Immature natural killer cell (primary cell): ENCODE measurements around the gene GNB1. TPM values are rescaled to one million over a fixed set of nuclear protein-coding genes. Genes with fewer than 3 reads are reported as not detected.

Experiments
- DNase-seq, 3 donors: peaks; one replicate each; pipeline ENCODE4 v3.0.0; 2022; ENCODE audit warnings: mixed read lengths in 1 of 3
- H3K27ac Mint-ChIP-seq, 6 donors: one replicate each; pipeline ENCODE4 v1.8.0; 2020; ENCODE audit warnings: mixed read lengths in 6 of 6, mild to moderate bottlenecking in 5 of 6, inconsistent platforms in 4 of 6, moderate library complexity in 3 of 6
- H3K27me3 Mint-ChIP-seq, 3 donors: one replicate each; pipeline ENCODE4 v1.8.0; 2020 to 2021; ENCODE audit warnings: low read depth in 3 of 3, mild to moderate bottlenecking in 3 of 3, mixed read lengths in 3 of 3, moderate library complexity in 3 of 3, inconsistent platforms in 1 of 3
- H3K36me3 Mint-ChIP-seq, 3 donors: one replicate each; pipeline ENCODE4 v1.8.0; 2020; ENCODE audit warnings: mixed read lengths in 3 of 3, inconsistent platforms in 2 of 3, mild to moderate bottlenecking in 2 of 3
- H3K4me1 Mint-ChIP-seq, 2 donors: one replicate each; pipeline ENCODE4 v1.8.0; 2020; ENCODE audit warnings: inconsistent platforms in 2 of 2, mild to moderate bottlenecking in 2 of 2, mixed read lengths in 2 of 2, moderate library complexity in 1 of 2
- H3K4me3 Mint-ChIP-seq, 5 donors: one replicate each; pipeline ENCODE4 v1.8.0; 2020; ENCODE audit warnings: mild to moderate bottlenecking in 5 of 5, mixed read lengths in 5 of 5, inconsistent platforms in 3 of 5, moderate library complexity in 3 of 5
- H3K9me3 Mint-ChIP-seq, 6 donors: one replicate each; pipeline ENCODE4 v1.8.0; 2020; ENCODE audit warnings: mild to moderate bottlenecking in 6 of 6, mixed read lengths in 6 of 6, inconsistent platforms in 4 of 6, moderate library complexity in 3 of 6
- polyA plus RNA-seq, 3 donors: library from polyadenylated mRNA; unstranded; fragments of 300-500 nt; fragmentation: Illumina TruSeq; gene quantifications; one replicate each; pipeline ENCODE4 v1.2.3, GENCODE V29; 2021

GNB1 gene
- polyA plus RNA-seq, 3 donors from 2014 or later, result 53.4 to 111 (median 98.7) TPM

DNA sequence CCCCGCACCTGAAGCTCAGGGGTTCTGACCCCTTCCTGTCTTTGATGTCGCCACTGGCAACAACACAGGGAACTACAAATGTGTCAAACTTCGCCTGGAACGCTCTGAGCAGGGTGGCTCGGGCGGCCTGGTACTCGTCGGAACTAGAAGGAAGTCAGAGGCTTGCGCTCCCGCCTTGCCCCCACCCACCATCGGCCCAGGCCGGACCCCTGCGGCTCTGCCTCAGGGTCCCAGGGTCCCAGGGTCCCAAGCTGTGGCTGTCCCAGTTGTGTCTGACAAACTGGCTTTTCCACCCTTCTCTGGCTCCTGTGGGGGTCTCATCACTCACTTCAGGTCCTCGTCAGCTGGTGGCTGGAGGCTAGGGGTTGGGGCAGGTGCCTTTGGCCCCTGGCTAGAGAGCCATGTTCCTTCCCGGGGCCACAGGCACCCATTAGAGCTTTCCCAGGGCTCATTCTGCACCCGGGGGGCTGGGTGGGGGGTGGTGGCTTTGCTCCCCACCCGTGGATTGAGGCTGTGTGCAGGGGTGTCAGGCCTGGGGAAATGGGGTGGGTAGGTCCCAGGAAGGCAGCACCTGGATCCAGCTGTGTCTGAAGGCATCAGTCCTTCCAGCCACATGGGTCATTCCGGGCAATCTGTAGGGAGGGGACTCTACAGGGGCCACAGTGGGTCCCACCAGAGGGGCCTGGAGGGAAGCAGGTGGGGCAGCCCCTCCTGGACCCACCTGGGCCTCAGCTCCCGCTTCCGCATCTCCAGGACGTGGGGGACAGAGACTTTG, 36.2 kb upstream of the GNB1 start:
- Mint-ChIP-seq H3K4me3 (no peak overlapping the region), H3K4me1 (no peaks in the 10 kb centered on the region), H3K9me3 (no peaks in the 10 kb centered on the region), H3K27me3 (no peaks in the 10 kb centered on the region), H3K36me3 (no peaks in the 10 kb centered on the region), H3K27ac (no peak overlapping the region)
- no peak for DNase-seq

DNA sequence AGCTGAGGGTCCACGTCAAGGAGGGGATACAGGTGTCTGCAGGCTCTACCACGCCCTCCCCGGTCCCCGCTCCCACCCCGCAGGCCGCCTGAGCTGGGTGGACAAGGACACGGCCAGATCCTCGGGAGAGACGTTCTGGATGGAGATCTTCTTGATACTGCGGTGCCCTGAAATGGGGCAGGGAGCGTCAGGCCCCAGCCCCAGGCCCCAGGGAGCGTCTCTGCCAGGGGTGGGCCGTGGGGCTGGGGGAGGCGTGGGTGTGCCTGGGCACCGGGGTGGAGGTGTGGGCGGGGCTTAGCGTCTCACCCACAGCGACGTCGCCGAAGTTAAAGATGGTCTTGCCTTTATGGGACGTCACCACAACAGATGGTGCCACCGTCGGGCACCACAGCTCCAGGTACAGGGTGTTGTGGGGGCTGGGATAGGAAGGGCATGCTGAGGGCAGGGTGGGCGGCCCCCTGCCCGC, 35.5 kb upstream of the GNB1 start:
- H3K27me3 Mint-ChIP-seq, result no peaks in the 10 kb centered on the region
- H3K36me3 Mint-ChIP-seq, result no peaks in the 10 kb centered on the region
- no peak overlapping the region for H3K27ac Mint-ChIP-seq
- H3K4me3 Mint-ChIP-seq, result no peak overlapping the region
- H3K4me1 Mint-ChIP-seq, result no peaks in the 10 kb centered on the region
- no peak for DNase-seq
- H3K9me3 Mint-ChIP-seq, result no peaks in the 10 kb centered on the region

DNA sequence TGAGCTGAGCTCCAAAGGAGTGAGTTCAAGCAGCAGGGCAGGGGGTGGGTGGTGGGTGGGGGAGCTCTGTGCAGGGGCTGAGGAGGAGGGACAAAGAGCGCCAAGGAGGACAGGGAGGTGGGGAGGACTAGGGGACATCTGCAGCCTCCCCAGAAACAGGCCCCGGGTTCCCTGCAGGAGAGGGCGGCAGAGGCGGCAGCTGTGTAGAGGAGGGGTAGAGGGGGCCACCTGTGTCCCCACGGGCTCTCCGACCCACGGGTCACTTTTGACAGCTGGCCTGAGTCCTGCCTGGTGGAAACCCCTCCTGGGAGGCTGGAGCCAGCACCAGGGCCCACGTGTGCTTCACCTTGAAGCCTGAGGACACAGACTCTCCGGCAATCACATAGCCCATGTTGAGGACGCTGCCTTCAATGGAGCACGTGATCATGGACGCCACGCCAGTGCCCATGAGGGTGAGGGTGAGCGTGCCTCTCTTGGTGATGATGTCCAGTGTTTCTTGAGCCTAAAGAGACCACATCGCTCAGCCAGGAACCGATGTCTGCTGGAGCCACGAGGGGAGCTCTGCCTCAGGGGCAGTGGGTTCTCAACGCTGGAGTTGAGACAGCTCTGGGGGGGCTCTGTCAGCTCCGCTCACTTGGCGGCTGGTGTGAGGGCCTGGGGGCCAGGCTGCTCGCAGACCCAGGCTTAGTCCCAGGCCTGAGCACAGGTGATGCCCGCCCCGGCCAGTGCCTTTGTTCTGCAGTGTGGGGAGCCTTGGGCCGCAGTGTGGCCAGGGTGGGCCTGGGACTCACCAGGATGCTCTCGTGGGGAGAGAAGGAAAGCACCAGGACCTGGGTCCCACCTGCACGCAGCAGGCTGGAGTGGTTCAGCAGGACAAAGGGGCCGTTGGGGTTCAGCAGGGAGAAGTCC, 34.8 kb upstream of the GNB1 start:
- Mint-ChIP-seq H3K4me1 (no peaks in the 10 kb centered on the region), H3K27ac (no peak overlapping the region), H3K9me3 (no peaks in the 10 kb centered on the region), H3K27me3 (no peaks in the 10 kb centered on the region), H3K36me3 (no peaks in the 10 kb centered on the region), H3K4me3 (no peak overlapping the region)
- no peak for DNase-seq

DNA sequence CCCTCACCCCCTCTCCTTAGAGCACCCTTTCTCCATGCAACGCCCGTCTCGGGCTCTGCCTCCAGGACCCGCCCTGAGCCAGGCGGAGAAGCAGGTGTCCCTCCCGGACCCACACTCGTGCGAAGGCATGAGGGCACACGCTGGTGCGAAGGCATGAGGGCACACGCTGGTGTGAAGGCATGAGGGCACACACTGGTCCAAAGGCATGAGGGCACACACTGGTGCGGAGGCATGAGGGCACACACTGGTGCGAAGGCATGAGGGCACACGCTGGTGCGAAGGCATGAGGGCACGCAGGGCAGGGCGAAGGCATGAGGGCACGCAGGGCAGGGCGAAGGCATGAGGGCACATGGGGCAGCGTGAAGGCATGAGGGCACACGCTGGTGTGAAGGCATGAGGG, 34.0 kb upstream of the GNB1 start:
- Mint-ChIP-seq H3K36me3 (no peaks in the 10 kb centered on the region), H3K4me3 (no peak overlapping the region), H3K4me1 (no peaks in the 10 kb centered on the region), H3K27me3 (no peaks in the 10 kb centered on the region), H3K27ac (no peak overlapping the region), H3K9me3 (no peaks in the 10 kb centered on the region)
- DNase-seq, result no peak

DNA sequence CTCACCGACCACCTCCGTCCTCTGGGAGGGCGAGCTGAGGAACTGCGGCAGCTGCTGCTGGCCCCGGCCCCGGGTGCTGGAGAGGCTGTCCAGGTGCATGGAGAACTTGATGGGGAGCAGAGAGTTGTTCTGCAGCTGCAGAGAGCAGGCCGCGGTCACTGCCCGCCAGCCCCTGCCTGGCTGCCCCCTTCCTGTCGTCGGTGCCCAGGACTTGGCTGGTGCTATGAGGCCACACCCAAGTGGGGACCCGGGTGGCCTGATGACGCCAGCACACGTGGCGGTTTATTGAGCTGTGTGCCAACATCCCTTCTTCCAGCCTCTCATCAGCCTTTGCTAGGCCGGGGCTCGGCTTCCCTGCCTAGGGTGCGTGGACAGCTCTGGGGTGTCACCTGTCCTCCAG, 33.5 kb upstream of the GNB1 start:
- no peaks in the 10 kb centered on the region for H3K36me3 Mint-ChIP-seq
- H3K4me1 Mint-ChIP-seq, result peaks cover 0 to under 1% of the 10 kb centered on the region in 2 donors
- no peak overlapping the region for H3K27ac Mint-ChIP-seq

DNA sequence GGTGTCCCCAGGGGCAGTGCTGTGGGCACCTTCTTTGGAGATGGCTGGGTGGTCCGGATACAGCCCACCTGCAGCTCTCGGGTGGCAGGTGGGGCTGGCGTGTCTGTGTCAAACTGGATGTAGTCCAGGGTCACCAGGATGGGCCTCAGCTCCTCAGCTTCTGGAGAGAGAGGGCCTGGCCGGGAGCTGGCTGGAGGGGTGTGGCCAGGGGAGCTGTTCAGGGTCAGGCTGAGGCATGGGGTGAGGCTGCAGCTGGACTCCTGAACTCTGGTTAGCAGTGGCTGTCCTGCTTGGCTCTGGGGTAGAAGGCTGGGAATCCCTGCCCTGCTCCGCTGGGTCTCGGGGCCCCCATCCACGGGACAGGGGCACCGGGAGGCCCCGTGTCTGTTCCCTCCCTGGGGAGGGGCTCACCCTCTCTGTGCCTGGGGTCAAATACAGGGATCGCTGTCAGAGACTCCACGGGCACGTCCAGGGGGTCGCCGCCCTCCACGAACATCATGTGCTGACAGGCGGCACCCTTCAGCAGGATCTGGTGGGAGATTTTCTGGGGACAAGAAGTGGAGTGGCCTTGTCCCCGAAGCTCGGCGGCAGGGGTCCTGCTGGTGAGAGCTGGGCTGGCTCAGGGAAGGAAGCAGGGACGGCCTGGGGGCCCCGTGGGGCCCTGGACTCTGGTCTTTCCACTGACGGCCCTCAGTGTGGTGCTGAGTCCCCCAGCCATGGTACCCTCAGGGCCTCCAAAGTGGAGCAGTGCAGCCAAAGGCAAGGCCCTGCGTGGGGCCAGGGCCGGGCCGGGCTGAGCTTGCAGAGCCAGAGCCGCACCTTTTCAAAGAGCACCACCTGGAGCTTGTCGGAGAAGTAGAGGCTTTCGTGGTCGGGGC, 32.3 kb upstream of the GNB1 start:
- Mint-ChIP-seq H3K4me3 (no peak overlapping the region), H3K36me3 (no peaks in the 10 kb centered on the region), H3K4me1 (peaks cover under 1 to 2% of the 10 kb centered on the region in 2 donors), H3K27ac (no peak overlapping the region), H3K27me3 (peaks cover 3 to 8% (median 5%) of the 10 kb centered on the region in 3 donors), H3K9me3 (no peaks in the 10 kb centered on the region)
- no peak for DNase-seq

More for the DNA sequence above, 33.5 kb upstream of the GNB1 start:
- H3K4me3 Mint-ChIP-seq, result no peak overlapping the region
- DNase-seq, result no peak
- no peaks in the 10 kb centered on the region for H3K9me3 Mint-ChIP-seq
- H3K27me3 Mint-ChIP-seq, result peaks cover 0 to 2% (median 2%) of the 10 kb centered on the region in 3 donors

DNA sequence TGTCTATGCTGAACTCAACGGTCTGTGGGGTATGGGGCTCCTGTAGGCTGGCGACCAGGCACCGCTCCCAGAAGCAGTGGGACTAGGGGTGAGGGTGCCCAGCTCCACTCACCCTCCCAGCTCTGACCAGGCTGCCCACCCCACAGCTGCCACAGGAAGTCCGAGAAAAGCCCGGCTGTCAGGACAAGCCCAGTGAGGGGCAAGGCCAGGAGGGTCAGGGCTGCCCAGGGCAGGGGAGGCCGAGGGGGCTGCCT, 31.7 kb upstream of the GNB1 start:
- no peak for DNase-seq
- Mint-ChIP-seq H3K9me3 (no peaks in the 10 kb centered on the region), H3K4me1 (peaks cover 6 to 7% of the 10 kb centered on the region in 2 donors), H3K27me3 (peaks cover 3 to 9% (median 5%) of the 10 kb centered on the region in 3 donors), H3K27ac (no peak overlapping the region), H3K36me3 (no peaks in the 10 kb centered on the region), H3K4me3 (no peak overlapping the region)

DNA sequence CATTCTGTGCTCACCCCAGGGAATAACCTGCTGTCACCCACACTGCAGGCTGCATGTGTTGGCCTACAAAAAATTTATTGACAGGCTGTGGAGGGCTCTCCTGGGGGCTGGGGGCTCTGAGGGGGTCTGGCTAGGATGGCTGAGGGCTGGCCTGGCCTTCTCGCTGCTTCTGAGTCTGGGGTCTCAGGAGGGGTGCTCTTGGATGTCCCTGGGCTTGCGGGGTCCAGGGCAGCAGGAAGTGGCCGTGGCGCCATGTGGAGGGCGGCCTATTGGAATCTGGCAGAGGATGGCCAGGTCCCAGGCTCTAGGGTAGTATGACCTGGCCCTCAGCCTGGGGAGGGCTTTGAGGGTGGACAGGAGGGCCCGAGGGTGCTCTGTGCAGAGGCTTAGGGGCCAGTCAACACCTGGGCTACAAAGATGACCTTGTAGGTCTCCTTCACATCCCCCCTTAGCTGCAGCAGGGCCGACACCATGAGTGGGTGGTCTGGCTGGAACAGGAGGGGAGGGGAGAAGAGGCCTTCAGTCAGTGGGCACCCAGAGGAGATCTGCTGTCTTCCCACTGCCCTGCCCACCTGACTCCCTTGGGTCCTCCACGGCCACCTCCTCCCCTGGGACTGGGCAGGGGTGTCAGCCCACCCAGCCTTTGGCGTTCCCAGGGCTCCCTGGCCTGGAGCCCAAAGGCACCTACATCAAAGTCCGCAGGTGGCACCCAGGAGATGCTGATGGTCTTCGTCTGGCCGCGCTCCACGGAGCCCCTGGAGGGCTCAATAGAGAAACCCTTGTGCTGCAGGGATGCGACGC, 31.2 kb upstream of the GNB1 start:
- DNase-seq, result no peak
- no peaks in the 10 kb centered on the region for H3K36me3 Mint-ChIP-seq
- no peak overlapping the region for H3K27ac Mint-ChIP-seq
- H3K9me3 Mint-ChIP-seq, result no peaks in the 10 kb centered on the region
- H3K27me3 Mint-ChIP-seq, result peaks cover 3 to 9% (median 5%) of the 10 kb centered on the region in 3 donors
- no peak overlapping the region for H3K4me3 Mint-ChIP-seq
- peaks cover 6 to 8% of the 10 kb centered on the region in 2 donors for H3K4me1 Mint-ChIP-seq

DNA sequence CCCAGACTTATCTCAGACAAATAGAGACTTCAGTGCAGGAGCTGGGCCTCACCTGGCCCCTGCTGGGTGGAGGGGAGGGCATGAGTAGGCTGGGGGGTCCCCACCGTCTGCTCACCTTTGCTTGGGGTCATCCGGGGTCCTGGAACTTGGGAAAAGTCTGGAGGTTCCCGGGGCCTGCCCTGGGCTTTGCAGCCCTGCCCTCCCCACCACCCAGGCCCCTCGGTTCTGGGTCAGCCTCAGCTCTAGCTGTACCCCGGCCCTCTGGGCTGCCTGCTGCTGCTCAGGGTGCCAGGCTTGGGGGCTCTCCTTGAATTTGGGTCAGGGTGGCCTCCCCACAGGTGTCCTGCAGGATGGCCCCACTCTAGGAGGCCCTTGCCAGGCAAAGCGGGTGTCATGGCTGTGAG, 30.6 kb upstream of the GNB1 start:
- no peak overlapping the region for H3K27ac Mint-ChIP-seq
- H3K4me1 Mint-ChIP-seq, result peaks cover 6 to 8% of the 10 kb centered on the region in 2 donors
- no peaks in the 10 kb centered on the region for H3K9me3 Mint-ChIP-seq
- H3K27me3 Mint-ChIP-seq, result peaks cover 3 to 11% (median 5%) of the 10 kb centered on the region in 3 donors
- H3K36me3 Mint-ChIP-seq, result no peaks in the 10 kb centered on the region
- no peak overlapping the region for H3K4me3 Mint-ChIP-seq
- DNase-seq, result no peak

DNA sequence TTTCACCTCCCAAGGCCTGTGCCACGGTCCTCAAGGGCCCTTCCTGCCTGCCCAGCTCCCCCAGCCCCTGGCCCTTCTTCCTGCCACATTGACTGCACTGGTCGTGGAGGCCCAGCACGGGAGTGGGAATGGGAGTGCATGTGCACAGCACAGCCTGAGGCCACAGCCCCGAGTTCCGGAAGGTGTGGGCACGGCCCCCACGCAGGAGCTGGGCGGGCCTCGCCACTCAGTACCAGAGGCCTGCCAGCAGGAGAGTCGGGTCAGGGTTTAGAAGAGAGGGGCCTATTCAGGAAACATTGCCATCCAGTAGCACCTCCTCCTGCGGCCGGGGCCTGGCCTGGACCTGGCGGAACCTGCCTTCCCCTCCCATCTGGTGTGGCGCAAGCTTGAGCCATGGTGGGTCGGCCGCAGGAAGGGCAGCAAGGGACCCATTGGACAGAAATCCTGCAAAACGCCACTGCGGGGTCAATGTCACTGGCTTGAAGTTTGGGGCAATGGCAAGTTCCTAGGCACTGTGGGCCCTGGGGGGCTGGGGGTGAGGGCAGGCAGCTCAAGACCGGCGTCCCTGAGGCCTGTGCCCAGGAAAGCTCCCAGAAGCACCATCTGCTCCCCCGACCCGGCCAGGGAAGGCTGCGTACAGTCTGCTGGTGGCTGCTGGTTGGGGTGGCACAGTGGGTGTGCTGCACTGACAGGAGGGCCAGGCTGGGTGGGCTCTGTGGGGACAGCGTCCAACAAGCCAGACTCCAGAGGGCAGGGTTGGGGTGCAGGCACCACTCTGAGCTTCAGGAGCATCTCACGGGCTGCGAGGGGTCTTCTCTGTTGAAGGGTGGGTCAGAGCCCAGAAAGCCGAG, 29.9 kb upstream of the GNB1 start:
- peak overlapping the region in 1 of 6 donors; percentile 42 for H3K27ac Mint-ChIP-seq
- H3K36me3 Mint-ChIP-seq, result no peaks in the 10 kb centered on the region
- H3K4me1 Mint-ChIP-seq, result peaks cover 6 to 8% of the 10 kb centered on the region in 2 donors
- H3K9me3 Mint-ChIP-seq, result no peaks in the 10 kb centered on the region
- no peak for DNase-seq
- peak overlapping the region in 3 of 5 donors; percentile 21 to 29 (median 27) for H3K4me3 Mint-ChIP-seq
- peaks cover 3 to 13% (median 5%) of the 10 kb centered on the region in 3 donors for H3K27me3 Mint-ChIP-seq

DNA sequence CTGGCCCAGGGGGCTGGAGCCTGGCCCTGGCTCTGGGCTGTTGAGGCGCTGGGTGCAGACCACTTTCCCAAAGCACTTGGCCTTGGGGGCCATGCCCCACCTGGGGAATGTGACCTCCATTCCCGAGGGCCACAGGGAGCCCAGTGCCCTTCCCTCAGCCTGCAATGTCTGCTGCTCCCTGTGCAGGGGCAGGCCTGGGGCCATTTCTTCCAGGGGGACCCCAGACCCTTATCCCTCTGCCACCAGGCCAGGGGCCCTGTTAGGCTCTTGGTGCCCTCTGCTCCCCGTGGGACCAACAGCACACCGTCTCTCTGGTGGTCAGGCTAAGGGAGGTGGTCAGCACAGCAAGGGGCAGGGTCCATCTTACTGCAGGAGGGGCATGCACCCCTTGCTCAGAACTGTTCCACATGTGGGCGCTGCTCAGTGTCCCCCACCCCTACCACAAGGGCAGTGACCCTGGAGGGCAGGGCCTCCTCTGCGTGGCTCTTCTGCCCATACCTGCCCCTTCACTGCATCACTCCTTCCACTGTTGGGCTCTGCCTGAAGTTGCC, 29.2 kb upstream of the GNB1 start:
- Mint-ChIP-seq H3K36me3 (no peaks in the 10 kb centered on the region), H3K27me3 (peaks cover 3 to 13% (median 5%) of the 10 kb centered on the region in 3 donors), H3K4me3 (peak overlapping the region in 4 of 5 donors; percentile 21 to 77 (median 28)), H3K27ac (peak overlapping the region in 1 of 6 donors; percentile 42), H3K9me3 (no peaks in the 10 kb centered on the region), H3K4me1 (peaks cover 6 to 8% of the 10 kb centered on the region in 2 donors)
- DNase-seq, result no peak
